NT2/D1 (cell line): Measurements from ENCODE around the gene HSD11B1.

Experiments
- SUZ12 ChIP-seq: IDR thresholded peaks from 2 replicates; pipeline ENCODE4 v1.6.1; 2011; ENCODE audit not compliant: insufficient read length, insufficient read depth; ENCODE audit errors: extremely low read depth
- YY1 ChIP-seq: IDR thresholded peaks from 2 replicates; pipeline ENCODE4 v1.6.1; 2011; ENCODE audit not compliant: insufficient read length, insufficient read depth

DNA sequence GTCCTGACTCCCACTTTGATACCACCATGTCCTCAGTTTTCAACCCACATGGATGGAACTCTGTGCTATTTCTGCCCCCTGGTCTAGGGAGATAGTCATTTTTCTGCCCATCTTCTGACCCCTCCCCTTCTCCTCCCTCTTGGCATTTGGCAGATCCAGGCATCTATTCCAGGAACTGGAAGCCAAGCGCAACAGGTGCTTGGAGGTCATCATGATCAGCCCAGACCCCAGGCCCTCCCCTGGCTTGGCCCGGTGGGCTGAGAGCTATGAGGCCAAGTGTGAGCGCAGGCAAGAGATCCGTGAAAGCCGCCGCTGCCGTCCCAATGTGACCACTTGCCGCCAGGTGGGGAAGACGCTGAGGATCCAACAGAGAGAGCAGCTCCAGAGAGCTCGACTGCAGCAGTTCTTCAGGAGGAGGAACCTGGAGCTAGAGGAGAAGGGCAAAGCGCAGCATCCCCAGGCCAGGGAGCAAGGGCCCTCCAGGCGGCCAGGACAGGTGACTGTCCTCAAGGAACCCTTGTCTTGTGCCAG, 55.2 kb downstream of the HSD11B1 start:
- no peak for TF ChIP-seq SUZ12
- no peak for TF ChIP-seq YY1
